ENCODE data around the gene TWIST2.

DNA sequence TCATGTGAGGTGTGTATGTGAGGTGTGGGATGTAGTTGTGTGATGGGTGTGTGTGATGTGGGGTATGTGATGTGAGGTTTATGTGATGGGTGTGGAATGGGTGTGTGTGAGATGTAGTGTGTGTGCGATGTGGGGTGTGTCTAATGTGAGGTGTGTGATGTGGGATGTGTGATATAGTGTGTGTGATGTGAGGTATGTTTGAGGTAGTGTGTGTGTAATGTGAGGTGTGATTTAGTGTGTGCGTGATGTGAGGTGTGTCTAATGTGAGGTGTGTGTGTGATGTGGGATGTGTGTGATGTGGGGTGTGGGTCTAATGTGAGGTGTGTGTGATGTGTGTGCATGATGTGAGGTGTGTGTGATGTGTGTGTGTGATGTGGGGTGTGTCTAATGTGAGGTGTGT is 55.3 kb downstream of the TWIST2 start:
- TF ChIP-seq, protein P1, sequence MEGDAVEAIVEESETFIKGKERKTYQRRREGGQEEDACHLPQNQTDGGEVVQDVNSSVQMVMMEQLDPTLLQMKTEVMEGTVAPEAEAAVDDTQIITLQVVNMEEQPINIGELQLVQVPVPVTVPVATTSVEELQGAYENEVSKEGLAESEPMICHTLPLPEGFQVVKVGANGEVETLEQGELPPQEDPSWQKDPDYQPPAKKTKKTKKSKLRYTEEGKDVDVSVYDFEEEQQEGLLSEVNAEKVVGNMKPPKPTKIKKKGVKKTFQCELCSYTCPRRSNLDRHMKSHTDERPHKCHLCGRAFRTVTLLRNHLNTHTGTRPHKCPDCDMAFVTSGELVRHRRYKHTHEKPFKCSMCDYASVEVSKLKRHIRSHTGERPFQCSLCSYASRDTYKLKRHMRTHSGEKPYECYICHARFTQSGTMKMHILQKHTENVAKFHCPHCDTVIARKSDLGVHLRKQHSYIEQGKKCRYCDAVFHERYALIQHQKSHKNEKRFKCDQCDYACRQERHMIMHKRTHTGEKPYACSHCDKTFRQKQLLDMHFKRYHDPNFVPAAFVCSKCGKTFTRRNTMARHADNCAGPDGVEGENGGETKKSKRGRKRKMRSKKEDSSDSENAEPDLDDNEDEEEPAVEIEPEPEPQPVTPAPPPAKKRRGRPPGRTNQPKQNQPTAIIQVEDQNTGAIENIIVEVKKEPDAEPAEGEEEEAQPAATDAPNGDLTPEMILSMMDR (IDR thresholded peaks at IDR 0.05), result no peak
- no peak for TF ChIP-seq POLR2AphosphoS5 (IDR thresholded peaks at IDR 0.05)

Data from breast epithelium (tissue), 3 donors.